Measurements from ENCODE around the gene TMEM63C.
"Not testable (repeated sequence)": the region's sequence is repeated elsewhere in the genome, so short reads cannot be mapped to it uniquely, and the experiment has no call there.

Gene TMEM63C

DNA sequence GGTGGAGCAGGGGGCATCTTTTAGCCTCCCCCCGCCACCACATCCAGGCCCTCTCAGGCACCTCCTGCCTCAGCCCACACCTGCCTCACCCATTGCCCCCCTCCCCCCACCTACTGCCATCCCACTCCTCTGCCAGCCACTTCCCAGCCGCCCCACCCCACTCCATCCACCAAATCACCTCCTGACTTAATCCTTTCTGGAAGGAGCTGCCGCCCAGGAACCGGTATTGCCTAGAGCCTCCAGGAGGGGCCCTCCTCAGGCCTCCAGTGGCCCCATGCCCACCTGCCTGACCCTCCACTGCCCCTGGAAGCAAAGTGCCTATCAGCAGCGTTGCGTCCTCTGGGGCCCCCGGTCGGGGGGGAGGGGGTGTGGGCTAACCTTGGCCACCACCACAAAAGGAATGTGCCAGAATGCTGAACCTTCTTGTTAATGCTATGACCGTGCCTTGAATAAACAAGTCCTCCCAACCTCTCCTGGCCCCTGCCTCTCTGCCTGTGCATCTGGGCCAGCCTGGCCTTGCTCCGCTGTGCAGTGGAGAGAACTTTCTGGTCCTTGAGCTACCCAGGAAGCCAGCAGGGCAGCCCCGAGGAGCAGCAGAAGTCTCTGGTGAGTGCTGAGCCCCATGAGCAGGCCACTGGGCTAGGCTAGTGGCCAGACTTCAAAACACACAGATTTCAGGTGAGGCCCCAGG lies 77.6 kb downstream of the TMEM63C start:
- FAIRE-seq: no peak

DNA sequence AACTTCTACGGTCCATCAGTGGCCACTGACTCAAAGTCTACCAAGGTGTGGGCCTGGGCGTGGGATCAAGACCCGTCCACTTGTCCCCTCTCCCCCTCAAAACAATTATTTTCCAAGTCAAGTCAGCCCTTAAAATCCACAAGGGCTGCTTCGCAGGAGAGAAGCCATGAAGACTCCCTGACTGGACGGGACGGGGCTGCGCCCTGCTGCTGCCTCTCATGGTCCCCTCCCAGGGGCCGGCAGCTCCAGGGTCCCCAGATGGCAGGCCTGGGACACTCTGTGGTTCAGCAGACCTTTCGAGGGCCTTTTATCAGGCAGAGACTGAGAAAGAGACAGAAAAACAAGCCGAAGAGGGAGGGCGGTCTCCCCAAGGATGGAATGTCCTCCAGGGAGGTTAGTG lies 78.6 kb downstream of the TMEM63C start:
- FAIRE-seq: no peak

DNA sequence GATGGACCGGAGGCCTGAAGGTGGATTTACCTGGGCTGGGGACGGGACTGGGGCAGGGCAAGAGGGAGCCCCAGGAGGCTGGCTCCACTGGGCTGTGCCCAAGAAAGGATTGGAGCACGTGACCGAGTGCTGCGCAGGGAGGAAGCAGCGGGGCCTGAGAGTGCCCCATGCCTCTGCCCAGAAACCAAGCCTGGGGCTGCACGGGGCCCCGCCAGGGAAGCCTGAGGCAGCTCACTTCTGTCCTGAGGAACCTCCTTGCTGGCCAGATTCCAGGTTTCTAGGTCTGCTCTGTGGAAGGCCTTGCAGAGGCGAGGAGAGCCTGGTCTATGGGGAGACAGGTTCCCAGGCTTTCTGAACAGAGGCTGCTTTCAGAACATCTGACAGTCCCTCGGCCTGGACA lies 79.0 kb downstream of the TMEM63C start:
- no peak for FAIRE-seq

DNA sequence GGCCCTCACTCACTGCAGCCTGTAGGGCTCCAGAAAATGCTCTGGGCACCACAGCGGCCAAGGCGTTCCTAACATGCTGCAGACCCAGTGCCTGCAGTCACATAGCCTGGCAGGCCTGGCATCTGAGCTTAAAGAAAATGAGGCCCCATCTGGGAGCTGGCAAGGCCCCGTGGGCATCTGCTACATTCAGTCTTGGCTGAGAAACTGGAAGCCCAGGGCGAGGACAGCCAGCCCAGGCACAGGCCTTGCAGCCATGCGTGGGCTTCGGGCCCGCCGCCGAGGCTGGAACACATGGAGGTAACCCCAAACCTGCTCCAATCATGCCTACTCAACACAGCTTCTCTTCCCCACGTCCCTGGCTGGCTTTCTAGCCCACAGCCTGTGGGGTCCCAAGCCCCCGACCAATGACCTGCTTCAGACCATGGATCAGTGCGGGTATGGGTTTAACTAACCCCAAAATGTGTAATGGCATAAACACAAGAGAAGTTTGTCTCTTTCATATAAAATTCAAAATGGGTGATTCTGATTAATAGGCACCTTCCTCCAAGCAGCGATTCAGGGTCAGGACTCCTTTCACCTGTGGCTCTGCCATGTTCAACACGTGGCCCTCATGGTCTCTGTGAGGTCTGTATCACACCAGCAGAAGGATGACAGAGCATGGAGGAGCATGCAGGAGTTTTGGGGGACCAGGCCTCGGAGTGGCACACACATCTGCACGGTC lies 83.0 kb downstream of the TMEM63C start:
- FAIRE-seq: no peak

DNA sequence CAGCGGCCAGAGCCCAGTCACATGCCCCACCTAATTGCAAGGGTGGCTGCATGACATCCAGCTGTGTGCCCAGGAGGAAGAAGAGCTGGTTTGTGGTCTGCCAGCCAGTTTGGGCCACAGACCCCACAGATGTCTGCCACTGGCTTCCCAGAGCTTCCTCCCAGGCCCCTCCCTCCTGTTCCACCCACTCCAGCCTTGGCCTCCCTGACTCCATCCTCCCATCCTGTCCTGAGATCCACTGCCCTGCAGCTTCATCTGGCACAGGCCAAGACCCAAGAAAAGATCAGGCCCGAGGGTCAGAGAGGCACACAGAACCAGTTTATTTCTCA lies 83.6 kb downstream of the TMEM63C start:
- no peak for FAIRE-seq

DNA sequence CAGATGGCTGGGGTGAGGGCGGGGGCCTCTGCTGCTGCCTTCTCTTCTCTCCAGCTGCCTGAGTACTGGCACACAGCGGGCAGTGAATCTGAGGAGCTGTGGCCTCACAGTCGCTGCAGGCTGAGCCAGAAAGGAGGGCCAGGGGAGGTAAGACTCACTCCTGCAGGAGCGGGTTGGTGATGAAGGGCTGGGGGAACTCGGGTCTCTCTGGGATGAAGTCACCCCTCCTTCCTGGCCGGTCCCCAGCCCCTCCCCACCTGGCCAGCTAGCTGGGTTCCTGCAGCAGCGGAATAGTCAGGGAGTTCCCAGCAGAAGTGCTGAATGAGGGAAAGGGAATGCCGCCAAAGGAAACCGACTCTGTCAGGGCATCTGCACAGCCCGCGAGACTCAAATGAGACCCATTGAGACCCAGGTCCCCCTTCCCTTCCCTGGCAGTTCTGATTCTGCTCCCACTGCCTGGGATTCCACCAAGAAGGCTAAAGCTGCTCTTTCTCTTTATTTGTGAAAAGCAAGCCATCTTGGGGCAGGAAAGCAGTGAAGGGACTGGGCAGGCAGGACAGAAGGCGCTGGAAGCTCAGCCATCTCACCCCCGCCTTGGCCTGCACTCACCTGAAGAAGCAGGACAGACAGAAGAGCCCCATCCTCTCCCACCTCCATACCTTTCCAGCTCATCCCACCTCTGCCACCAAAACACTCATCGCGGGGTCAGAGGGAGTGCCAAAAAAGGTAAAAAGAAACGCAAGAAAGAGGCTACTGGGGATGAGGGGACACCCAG lies 84.2 kb downstream of the TMEM63C start:
- no peak for FAIRE-seq

DNA sequence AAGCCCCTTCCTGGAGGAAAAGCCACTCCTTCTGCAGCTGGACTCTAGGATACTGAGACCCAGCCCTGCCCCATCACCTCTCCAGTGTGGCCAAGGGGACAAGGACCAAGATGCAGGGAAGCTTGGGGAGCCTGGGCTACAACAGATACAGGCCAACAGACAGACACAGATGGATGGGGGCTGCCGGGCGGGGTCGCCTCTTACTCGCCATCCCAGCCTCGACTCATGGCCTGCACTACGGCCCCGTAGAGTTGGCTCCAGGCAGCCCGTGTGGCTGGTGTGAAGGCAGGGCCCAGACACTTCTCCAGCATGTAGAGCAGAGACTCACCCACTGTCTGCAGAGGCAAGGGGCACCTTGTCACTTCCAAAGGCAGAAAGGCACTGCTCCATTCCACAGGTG lies 84.7 kb downstream of the TMEM63C start:
- FAIRE-seq: no peak

DNA sequence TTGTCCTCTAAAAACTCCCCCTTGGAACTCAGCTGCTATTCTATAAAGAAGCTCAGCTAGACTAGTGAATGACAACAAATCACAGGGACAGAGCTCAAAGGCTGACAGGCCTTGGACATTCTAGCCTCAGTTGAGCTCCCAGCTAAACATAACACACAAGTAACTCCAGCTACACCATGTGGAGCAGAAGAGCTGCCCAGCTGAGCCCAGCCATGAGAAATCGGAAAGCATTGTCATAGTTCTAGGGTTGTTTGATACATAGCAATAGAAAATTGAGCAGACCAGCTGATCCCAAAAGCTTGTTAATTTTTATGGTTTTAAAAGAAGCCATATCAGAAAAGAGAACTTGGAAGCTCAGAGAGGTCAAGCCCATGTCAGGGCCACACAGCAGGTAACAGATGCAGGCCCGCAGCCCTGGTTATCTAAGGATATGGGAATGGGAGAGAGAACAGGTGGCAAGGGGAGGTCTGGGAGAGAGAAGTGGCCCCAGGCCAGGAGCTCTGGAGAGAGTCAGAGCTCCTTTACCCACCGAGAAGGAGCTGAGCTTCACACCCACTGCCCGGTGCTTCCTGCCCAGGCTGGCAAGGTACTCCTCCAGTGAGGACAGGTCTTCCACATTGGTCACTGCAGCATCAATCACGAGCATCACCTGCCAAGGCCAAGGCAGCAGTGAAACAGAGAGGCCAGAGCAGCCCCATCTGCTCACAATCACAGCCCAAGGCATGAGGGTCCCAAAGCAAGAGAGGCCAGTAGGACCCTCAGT lies 86.5 kb downstream of the TMEM63C start:
- no peak for FAIRE-seq

DNA sequence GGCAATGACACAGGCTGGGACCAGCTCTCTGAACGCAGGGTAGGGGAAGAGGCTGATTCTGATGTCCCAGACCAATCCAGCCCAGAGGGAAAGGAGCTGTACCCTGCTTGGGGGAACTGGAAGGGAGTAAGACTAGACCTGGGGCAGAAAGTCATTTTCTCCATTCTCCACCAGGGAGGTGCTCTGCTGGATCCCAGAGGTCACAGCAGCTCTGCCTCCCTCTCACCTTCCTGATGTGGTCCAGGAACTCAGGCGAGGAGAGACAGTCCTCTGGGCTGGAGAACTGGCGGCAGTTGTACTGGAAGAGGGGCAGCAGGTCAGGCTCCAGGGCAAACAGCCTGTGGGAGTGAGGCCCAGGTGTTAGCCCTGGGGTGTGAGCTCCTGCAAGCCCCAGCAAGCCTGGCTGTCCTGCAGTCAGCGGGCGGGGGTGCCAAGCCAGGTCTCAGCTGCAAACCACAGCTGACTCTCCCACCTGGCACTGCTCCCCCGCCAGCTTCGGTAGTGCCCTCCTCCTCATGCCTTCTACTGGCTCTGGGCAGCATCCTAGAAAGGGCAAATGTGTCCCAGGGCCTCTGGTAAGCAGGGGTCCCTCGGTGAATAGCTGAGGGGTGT lies 87.5 kb downstream of the TMEM63C start:
- FAIRE-seq: no peak

DNA sequence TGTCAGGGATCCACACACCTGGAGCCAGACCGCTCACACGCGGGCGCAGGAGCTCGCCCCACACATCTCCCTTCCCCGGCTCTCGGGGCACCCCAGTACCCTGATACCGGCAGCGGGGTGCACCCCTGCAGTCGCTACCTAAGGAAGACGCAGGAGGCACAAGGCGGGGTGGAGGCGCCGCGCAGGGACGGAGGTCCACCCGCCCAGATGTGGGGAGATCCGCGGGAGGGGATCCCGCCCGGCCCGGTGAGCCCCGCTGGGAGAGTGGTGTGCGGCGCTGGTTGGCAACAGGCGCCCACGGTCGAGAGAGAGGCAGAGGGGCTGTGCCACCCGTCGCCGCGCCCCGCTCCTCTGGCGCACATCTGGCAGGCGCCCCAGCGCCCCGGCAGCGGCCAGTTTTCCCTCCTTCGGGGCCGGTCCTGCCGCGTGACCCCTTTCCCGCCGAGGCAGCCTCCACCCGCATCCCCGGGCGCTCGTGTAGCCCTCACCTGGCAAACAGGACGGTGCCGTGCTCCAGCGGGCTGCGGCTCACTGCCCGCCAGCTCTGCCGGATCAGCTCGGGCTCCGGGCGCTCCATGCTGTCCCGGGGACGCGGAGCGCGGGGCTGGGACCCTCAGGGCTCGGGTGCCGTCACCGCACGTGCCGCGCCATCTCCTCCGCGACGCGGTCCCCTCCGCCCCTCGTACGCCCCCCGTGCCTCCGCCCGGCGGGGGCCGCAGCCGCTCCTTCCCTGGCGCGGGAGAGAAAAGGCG lies 88.9 kb downstream of the TMEM63C start:
- no peak for FAIRE-seq

DNA sequence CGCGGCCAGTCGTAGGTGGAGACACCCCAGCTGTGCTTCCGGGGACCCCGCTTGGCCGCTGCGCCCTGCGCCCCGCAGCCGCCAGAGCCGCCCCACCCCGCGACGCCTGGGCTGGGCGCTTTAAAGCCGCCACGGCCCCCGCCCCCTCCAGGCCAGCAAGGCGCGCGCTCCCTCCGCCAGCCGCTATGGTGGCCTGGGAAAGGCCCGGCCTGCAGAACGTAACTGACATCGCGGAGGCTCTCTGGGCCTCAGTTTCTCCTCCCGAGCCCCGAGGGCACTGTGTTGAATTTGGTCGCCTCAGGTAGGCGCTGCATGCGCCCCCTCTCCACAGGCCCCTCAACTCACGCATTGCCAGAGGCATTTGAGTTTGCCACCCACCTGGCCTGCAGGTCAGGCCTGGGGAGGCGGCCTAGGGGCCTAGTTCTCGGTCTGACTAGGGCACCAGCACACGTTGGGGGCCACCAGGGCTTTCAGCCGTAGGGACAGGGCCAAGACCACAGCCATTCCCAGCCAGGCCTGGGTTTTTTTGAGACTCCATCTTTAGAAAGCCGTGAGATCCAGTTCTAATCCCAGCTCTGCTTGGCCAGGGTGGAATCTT lies 89.6 kb downstream of the TMEM63C start, which contains the start of gene NGB:
TSS of gene NGB (minus strand) at position 94 of the 598 bp plus-strand sequence. CDS start 269 bp downstream, outside the sequence.
- FAIRE-seq: no peak

DNA sequence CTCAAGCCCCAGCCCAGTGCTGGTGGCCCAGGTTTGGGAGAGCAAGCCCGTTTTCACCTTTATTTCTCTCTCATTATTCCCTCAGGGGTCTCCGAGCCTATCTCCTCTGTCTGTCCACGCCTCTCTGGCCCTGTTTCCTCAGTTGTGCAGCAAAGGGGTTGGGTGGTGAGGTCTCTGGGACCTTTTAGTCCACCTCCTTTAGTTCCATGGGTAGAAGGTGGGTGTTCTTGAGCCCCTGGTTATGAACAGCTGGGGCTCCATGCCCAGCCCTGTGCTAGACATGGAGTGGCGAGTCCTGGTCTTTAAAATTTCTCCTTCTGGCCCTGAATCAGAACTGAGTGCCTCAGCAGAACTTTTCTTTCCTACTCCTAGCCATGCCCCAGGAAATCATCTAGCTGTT lies 90.7 kb downstream of the TMEM63C start:
- no peak for FAIRE-seq

DNA sequence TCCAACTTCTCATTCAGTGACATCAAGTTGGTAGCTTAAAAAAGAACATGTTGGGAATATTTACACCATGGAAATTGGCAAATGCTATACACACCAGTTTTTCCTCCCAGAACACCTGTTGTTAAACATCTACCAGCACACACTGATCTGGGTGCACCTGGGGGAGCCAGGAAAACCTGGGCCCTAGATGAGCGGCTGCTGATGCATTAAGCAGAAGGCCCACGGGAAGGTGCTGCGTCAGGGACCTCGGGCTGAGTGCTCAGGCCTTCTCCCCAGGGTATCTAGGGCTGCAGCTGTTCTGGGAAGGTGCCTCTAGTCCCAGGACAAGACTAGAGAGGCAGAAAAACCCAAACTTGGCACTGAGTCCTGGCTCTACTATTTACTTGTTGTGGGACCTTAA lies 92.2 kb downstream of the TMEM63C start:
- no peak for FAIRE-seq

DNA sequence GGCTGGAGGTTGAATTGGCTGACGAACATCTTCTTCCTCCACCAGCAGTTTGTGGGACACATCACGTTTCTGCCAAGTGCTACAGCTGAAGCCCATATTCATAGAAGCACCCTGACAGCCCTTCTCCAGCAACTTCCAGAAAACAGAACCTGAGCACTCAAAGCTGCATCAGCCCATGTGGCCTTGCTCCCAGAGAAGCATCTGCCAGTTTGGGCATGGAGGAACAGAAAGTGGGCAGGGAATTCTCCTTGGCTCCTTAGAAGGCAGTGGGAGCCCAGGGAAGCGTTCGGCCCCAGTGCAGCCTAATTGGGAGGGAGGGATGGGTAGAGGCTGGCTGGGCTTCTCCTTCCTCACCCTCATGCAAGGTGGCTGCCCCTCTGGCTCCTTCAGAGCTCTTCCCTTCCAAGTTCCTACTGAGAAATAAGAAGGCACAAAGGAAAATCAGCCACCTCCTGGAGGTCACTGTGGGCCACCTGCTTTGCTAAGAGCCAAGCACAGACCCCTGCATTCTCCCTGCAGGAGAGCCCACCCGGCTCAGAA lies 93.5 kb downstream of the TMEM63C start:
- FAIRE-seq: no peak

DNA sequence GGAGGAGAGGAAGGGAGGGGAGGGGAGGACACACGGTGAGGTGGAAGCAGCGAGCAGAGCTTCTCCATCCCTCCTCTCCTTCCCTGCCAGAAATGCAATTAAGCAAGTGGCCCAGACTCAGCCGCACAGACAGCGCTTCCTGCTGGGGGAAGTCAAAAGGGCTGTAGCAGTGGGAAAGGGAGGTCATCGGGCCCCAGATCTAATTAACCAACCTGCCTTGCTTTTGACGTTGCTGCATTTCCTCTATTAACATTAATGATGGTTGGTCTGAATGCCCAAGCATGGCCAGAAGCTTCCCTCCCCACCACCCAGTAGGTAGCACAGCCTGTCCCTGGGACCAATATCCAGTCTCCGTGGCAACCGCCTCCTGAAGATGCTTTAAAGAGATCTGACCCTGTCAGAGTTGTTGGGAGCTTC lies 94.0 kb downstream of the TMEM63C start:
- FAIRE-seq: no peak

DNA sequence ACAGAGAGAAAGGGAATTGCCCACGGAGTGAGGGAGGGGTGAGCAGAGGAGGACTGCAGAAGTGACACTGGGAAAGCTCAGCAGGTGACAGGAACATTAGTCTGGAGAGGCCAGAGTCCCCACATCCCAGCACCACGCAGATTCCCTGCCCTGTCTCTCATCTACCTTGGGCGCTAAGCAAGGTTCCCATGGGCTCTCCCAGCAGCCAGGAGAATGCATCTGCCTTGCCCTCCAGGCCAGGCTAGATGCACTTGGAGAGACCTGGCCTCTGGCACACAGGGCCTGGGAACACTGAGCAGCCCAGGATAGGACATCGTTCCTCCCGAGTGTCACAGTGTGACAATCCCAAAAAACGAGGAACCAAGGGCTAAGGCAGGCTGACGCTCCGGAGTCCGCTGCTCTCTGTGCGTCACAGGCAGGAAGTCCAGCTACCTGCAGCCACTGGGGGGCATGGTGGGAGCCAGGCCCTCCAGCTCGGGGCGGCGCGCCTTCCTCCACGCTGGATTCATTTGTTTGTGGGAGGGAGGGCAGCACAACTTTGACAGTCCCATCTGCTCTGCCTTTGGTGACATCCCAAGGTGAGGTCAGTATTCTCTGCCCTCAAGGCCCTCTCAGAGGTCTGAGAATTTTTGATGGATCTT lies 94.8 kb downstream of the TMEM63C start:
- no peak for FAIRE-seq

DNA sequence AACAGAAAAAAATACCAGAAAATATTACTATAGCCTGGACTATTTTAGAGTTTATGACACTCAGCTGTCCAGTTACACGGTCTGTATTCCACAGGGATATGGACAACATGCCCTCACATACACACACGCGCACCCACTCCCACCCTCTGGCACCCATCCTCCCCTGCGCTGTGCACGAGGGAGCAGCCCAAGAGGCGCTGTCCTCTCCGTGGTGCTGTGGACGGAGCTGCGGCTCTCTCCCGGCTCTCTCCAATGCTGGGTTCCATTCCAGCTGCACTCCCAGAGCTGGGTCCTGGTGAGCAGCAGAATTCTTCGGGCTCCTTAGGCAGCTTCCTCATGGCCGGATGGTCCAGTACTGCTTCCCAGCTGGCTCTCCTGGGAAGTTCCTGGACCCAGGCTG lies 95.4 kb downstream of the TMEM63C start:
- FAIRE-seq: no peak

DNA sequence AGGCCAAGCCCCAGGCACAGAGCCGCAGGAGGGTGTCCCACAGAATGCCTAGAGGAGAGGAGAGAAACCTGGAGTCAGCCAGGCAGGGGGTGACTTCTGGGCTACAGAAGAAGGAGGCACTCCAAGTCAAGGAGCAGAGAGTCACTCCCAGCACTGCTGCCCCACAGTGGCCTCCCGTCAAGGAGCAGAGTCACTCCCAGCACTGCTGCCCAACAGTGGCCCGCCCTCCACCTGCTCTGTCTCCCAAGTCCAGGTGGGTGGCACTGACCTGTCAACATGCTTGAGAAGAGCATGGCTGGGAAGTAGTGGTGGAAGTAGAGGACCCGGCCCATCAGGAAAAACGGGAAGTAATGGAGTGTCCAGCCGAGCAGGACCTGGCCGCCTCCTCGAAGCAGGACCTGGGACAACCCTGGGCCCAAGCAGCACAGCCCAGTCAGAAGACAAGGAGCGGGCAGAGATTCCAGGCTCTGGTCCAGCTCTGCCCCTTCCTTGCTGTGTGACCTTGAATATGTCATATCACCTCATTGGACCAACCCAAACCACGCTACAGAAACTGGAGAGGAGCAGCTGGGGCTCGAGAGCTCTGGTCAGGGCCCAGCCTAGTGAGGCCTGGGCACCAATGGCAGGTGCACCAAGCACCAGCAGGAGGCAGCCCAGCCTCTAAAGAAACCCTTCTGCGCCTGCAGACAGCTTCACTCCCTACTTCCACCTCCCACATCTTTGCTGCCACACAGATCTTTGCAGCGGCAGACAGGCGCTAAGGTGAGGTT lies 97.0 kb downstream of the TMEM63C start:
- no peak for FAIRE-seq

DNA sequence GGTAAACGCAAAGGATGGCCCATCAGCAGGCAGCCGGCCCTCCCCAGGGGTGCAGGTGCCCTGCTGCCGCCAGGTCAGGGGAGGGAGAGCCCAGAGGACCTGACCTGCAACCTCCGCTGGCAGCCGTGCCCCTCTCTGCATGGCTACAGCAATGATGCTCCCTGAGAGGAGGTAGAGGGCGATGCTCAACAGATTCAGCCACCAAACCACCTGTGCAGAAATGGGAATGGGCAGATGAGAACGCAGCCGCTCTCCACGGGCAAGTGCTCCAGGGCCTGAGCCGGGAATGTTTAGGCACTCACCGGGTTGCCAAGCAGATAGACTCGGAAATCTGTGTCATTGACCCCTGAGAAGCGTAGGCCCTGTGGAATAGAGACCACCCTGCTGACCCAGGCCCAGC lies 98.1 kb downstream of the TMEM63C start:
- FAIRE-seq: no peak

DNA sequence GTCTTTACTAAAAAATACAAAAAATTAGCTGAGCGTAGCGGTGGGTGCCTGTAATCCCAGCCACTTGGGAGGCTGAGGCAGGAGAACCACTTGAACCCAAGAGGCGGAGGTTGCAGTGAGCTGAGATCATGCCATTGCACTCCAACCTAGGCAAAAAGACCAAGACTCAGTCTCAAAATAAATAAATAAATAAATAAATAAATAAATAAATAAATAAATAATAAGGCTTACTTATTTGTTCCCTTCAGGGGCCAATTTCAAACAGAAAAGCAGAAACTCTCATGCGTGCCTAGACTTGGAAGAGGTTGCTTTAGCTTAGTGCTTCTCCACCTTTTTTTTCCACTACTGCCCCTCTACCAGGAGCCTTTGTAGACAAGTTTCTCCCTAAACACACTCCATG lies 99.3 kb downstream of the TMEM63C start:
- FAIRE-seq: not testable (repeated sequence)

All from islet of Langerhans (tissue), 1 donor.